Gastroesophageal sphincter (tissue), 4 donors: Measurements from ENCODE around the gene DHRS12. TPM values are rescaled to one million over a fixed set of nuclear protein-coding genes. Genes with fewer than 3 reads are reported as not detected.

Source experiments
- ATAC-seq: fragments of 150-250 bp; one replicate; pipeline ENCODE4 v1.9.1; 2016; ENCODE audit warnings: mild to moderate bottlenecking, moderate library complexity
- H3K27ac ChIP-seq, 4 donors: fragments of 200-600 bp; sonication (generic) in 3 of 4; 1 replicate in 3 of 4; 2 replicates in 1 of 4; pipeline ENCODE4 v1.5.1; 2016 to 2019
- H3K27me3 ChIP-seq: fragments of 200-600 bp; sonication (generic); one replicate; pipeline ENCODE4 v1.5.1; 2019
- H3K36me3 ChIP-seq, 2 donors: fragments of 200-600 bp; sonication (generic); one replicate each; pipeline ENCODE4 v1.5.1; 2019; ENCODE audit warnings: control low read depth in 1 of 2
- H3K4me1 ChIP-seq, 3 donors: fragments of 200-600 bp; sonication (generic); 1 replicate in 2 of 3; 2 replicates in 1 of 3; pipeline ENCODE4 v1.5.1; 2016 to 2019; ENCODE audit warnings: control low read depth in 2 of 3
- H3K4me3 ChIP-seq, 2 donors: fragments of 200-600 bp; sonication (generic); one replicate each; pipeline ENCODE4 v1.5.1; 2019; ENCODE audit warnings: mild to moderate bottlenecking in 1 of 2, moderate library complexity in 1 of 2
- H3K9me3 ChIP-seq, 3 donors: fragments of 200-600 bp; sonication (generic); one replicate each; pipeline ENCODE4 v1.5.1; 2017 to 2019; ENCODE audit warnings: control low read depth in 2 of 3
- EP300 ChIP-seq: sonication (generic); formaldehyde crosslinking; IDR thresholded peaks from one replicate; pipeline ENCODE4 v1.6.1; 2017; ENCODE audit warnings: antibody characterized with exemption, mild to moderate bottlenecking
- POLR2A ChIP-seq, 2 donors: fragments of 450-650 bp; IDR thresholded peaks; one replicate each; pipeline ENCODE4 v1.6.1; 2017; ENCODE audit warnings: antibody characterized with exemption in 2 of 2, mild to moderate bottlenecking in 2 of 2, moderate library complexity in 1 of 2
- POLR2AphosphoS5 ChIP-seq: sonication (generic); formaldehyde crosslinking; IDR thresholded peaks from one replicate; pipeline ENCODE4 v1.6.1; 2017; ENCODE audit warnings: antibody characterized with exemption
- WGBS, 2 donors: methylation state at CpG; one replicate each; pipeline ENCODE4 v1.1.5; 2018; ENCODE audit warnings: low coverage in 1 of 2; 5-methylcytosine and 5-hydroxymethylcytosine counted together
- total RNA-seq, 4 donors: library from RNA; depleted of rRNA; stranded (reverse); fragments of >200 nt; gene quantifications; one replicate each; pipeline ENCODE4 v1.1.0, GENCODE V29; 2016
- TF ChIP-seq, protein P1 (sequence below), 4 experiments: fragments of 200-600 bp in 2 of 4; fragments of 450-650 bp in 2 of 4; sonication (generic) in 1 of 4; IDR thresholded peaks; one replicate each; pipeline ENCODE4 v1.5.1; 2017 to 2019; ENCODE audit warnings: antibody characterized with exemption in 4 of 4, mild to moderate bottlenecking in 2 of 4, moderate library complexity in 2 of 4

Gene DHRS12
- total RNA-seq, 4 donors from 2014 or later, result 9.2 to 23.3 (median 19.2) TPM

GRCh38 chr13:51726446-51727193 lies 77.3 kb downstream of the DHRS12 start:
- Histone ChIP-seq H3K4me3 (no peak overlapping the region), H3K27ac (no peak overlapping the region), H3K4me1 (peaks cover 0 to 35% (median 12%) of the 10 kb centered on the region in 3 donors), H3K27me3 (no peaks in the 10 kb centered on the region), H3K36me3 (peaks cover 0 to 7% of the 10 kb centered on the region in 2 donors), H3K9me3 (no peaks in the 10 kb centered on the region)
- no peak for ATAC-seq
- 39 to 52% methylated on average over 3 of the region's 3 CpGs for WGBS, 2 donors
- TF ChIP-seq EP300, result no peak
- TF ChIP-seq, protein P1, sequence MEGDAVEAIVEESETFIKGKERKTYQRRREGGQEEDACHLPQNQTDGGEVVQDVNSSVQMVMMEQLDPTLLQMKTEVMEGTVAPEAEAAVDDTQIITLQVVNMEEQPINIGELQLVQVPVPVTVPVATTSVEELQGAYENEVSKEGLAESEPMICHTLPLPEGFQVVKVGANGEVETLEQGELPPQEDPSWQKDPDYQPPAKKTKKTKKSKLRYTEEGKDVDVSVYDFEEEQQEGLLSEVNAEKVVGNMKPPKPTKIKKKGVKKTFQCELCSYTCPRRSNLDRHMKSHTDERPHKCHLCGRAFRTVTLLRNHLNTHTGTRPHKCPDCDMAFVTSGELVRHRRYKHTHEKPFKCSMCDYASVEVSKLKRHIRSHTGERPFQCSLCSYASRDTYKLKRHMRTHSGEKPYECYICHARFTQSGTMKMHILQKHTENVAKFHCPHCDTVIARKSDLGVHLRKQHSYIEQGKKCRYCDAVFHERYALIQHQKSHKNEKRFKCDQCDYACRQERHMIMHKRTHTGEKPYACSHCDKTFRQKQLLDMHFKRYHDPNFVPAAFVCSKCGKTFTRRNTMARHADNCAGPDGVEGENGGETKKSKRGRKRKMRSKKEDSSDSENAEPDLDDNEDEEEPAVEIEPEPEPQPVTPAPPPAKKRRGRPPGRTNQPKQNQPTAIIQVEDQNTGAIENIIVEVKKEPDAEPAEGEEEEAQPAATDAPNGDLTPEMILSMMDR (IDR thresholded peaks at IDR 0.05), result no peak
- no peak for TF ChIP-seq POLR2A (IDR thresholded peaks at IDR 0.05)
- no peak for TF ChIP-seq POLR2AphosphoS5

GRCh38 chr13:51724721-51725120 lies 79.2 kb downstream of the DHRS12 start:
- Histone ChIP-seq H3K4me1 (peaks cover 0 to 23% (median 0%) of the 10 kb centered on the region in 3 donors), H3K27me3 (no peaks in the 10 kb centered on the region), H3K4me3 (no peak overlapping the region), H3K9me3 (no peaks in the 10 kb centered on the region), H3K27ac (no peak overlapping the region), H3K36me3 (peaks cover 0 to 7% of the 10 kb centered on the region in 2 donors)
- no peak for ATAC-seq
- TF ChIP-seq, protein P1 (IDR thresholded peaks at IDR 0.05), result no peak
- no peak for TF ChIP-seq POLR2A (IDR thresholded peaks at IDR 0.05)
- no peak for TF ChIP-seq POLR2AphosphoS5

DNA sequence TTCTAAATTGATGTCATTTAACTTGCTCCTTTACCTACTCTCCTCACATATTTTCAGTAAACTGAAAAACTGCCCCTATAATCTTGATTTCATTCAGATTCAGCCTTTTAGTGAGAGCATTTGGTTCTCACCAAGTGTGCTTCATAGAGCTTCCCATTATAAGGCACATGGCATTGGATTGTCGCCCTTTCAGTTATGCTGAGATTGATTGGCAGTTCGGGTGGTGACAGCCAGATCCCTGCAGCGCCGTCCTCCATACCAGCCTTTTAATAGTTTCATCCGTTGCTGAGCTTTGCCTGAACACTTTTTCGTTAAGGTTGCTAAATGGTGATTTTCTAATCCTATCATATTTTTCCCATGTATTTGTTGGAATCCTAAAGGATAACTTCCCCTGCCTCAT lies 80.4 kb downstream of the DHRS12 start:
- Histone ChIP-seq H3K27me3 (no peaks in the 10 kb centered on the region), H3K4me3 (no peak overlapping the region), H3K36me3 (peaks cover 0 to 7% of the 10 kb centered on the region in 2 donors), H3K4me1 (peaks cover 0 to 12% (median 0%) of the 10 kb centered on the region in 3 donors), H3K9me3 (no peaks in the 10 kb centered on the region), H3K27ac (no peak overlapping the region)
- WGBS, 2 donors, result 94 to 98% methylated on average over 6 of the region's 6 CpGs
- ATAC-seq, result no peak
- TF ChIP-seq, protein P1 (IDR thresholded peaks at IDR 0.05), result no peak
- TF ChIP-seq POLR2AphosphoS5 (no peak), POLR2A (IDR thresholded peaks at IDR 0.05) (no peak), EP300 (no peak)

DNA sequence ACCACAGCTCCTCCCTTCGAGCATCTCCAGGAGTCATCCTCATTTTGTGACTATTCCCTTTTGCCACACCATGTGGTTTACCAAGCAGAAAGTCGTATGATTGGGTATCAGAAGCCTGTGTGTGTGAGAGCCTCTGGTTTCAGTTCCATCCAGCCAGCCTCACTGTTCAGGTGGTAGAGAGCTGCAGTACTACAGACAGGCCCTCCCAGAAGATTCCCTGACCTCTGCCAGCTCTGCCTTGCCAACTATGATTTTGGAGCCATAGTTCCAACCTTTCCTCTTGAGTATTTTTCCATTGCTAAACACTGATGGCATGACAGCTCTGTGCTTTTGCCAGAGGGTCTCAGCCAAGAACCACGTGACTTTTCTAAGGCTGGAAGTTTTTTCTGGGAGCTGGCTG lies 82.5 kb downstream of the DHRS12 start:
- WGBS, 2 donors, result 51% methylated on average over 3 of the region's 3 CpGs
- Histone ChIP-seq H3K9me3 (no peaks in the 10 kb centered on the region), H3K27me3 (no peaks in the 10 kb centered on the region), H3K27ac (peak overlapping the region in 3 of 4 donors; percentile 1 to 51 (median 50)), H3K4me3 (no peak overlapping the region), H3K4me1 (peaks cover 0 to 12% (median 0%) of the 10 kb centered on the region in 3 donors), H3K36me3 (peaks cover 0 to 7% of the 10 kb centered on the region in 2 donors)
- peak; percentile 79 for ATAC-seq
- TF ChIP-seq POLR2AphosphoS5 (peak; percentile 14), EP300 (no peak)

- ATAC-seq, result no peak
- H3K4me3 ChIP-seq, result no peak overlapping the region
- peaks cover 0 to 12% (median 0%) of the 10 kb centered on the region in 3 donors for H3K4me1 ChIP-seq
- TF ChIP-seq POLR2A (IDR thresholded peaks at IDR 0.05), result no peak
- 100% methylated on average over 1 of the region's 1 CpG; no CpG with 5 or more reads in 1 of the 2 donors for WGBS, 2 donors
- no peaks in the 10 kb centered on the region for H3K9me3 ChIP-seq
- no peaks in the 10 kb centered on the region for H3K36me3 ChIP-seq
- no peaks in the 10 kb centered on the region for H3K27me3 ChIP-seq
- no peak overlapping the region for H3K27ac ChIP-seq
These were observed 84.6 kb downstream of the DHRS12 start for GRCh38 chr13:51719394-51719793.

Other genes with a start within 250 kb of the DHRS12 start
- 10 to 100 TPM in 2 of 4 donors, 1 to 10 TPM in 2; 5.2 to 11.5 (median 8.5) TPM for gene WDFY2, start 219.7 kb downstream of the DHRS12 start, total RNA-seq
- gene TMEM272, start 41.0 kb upstream of the DHRS12 start, total RNA-seq, result under 1 TPM in 2 of 4 donors, not detected in 2; 0.13 to 0.15 TPM
- gene CCDC70, start 57.8 kb upstream of the DHRS12 start, total RNA-seq, result not detected
- gene ATP7B, start 207.3 kb upstream of the DHRS12 start, total RNA-seq, result 1 to 10 TPM; 3.2 to 8.1 (median 6.7) TPM
- 10 to 100 TPM; 15.2 to 21.9 (median 19.6) TPM for gene ALG11, start 208.2 kb upstream of the DHRS12 start, total RNA-seq
- gene UTP14C, start 220.5 kb upstream of the DHRS12 start, total RNA-seq, result 10 to 100 TPM; 18.5 to 25.4 (median 19.8) TPM